NCI-H524 (cell line): Measurements from ENCODE around the gene SYNDIG1.

Experiments used
- DNase-seq, 2 experiments: peaks; one replicate each; lab custom pipeline; 2025; lab: John Stamatoyannopoulos, UW

The SYNDIG1 gene

GRCh38 chr20:24448170-24448569 is 21.3 kb upstream of the SYNDIG1 start:
- DNase-seq = no peak

GRCh38 chr20:24449026-24449720 is 20.3 kb upstream of the SYNDIG1 start:
- DNase-seq = no peak

- no peak for DNase-seq
Measured at GRCh38 chr20:24450177-24450576, 19.3 kb upstream of the SYNDIG1 start.

GRCh38 chr20:24450624-24451376 is 18.6 kb upstream of the SYNDIG1 start:
- no peak for DNase-seq

GRCh38 chr20:24451428-24451827 is 18.0 kb upstream of the SYNDIG1 start:
- DNase-seq = no peak

GRCh38 chr20:24452016-24452415 is 17.4 kb upstream of the SYNDIG1 start:
- DNase-seq = no peak

GRCh38 chr20:24452498-24453127 is 16.8 kb upstream of the SYNDIG1 start:
- DNase-seq = no peak

- no peak for DNase-seq
Measured at GRCh38 chr20:24453869-24454268, 15.6 kb upstream of the SYNDIG1 start.

- DNase-seq = no peak
Measured at GRCh38 chr20:24455081-24455480, 14.3 kb upstream of the SYNDIG1 start.

GRCh38 chr20:24456398-24456781 is 13.0 kb upstream of the SYNDIG1 start:
- no peak for DNase-seq

GRCh38 chr20:24458436-24458835 is 11.0 kb upstream of the SYNDIG1 start:
- DNase-seq = peak in 1 of 2 experiments; percentile 46

- no peak for DNase-seq
Measured at GRCh38 chr20:24459733-24460132, 9.7 kb upstream of the SYNDIG1 start.

GRCh38 chr20:24460712-24461111 is 8.7 kb upstream of the SYNDIG1 start:
- DNase-seq = no peak

- DNase-seq = no peak
Measured at GRCh38 chr20:24461848-24462247, 7.6 kb upstream of the SYNDIG1 start.

- peak; percentile 77 to 90 for DNase-seq
Measured at GRCh38 chr20:24462460-24463010, 6.9 kb upstream of the SYNDIG1 start.

GRCh38 chr20:24465159-24465558 is 4.3 kb upstream of the SYNDIG1 start:
- no peak for DNase-seq

- DNase-seq = peak; percentile 12 to 66
Measured at GRCh38 chr20:24465730-24466129, 3.7 kb upstream of the SYNDIG1 start.

- DNase-seq = peak in 1 of 2 experiments; percentile 36
Measured at GRCh38 chr20:24468401-24469115, 871 bp upstream of the SYNDIG1 start.

GRCh38 chr20:24469894-24470745 is 691 bp downstream of the SYNDIG1 start:
- DNase-seq = peak; percentile 44 to 67

- DNase-seq = peak; percentile 61 to 63
Measured at GRCh38 chr20:24470746-24471582, 1.5 kb downstream of the SYNDIG1 start.
